ENCODE results near the gene QDPR.

QDPR gene

GRCh38 chr4:17528551-17529165 is 16.8 kb upstream of the QDPR start:
- H4K20me1 ChIP-seq (ENCODE audit: insufficient read depth, low read length): no peaks in the 10 kb centered on the region
- H3K4me3 ChIP-seq (ENCODE audit: low read depth in 1 of 2, low read length in 2 of 2): no peak overlapping the region
- H3K9me3 ChIP-seq (ENCODE audit: insufficient read depth, low read length, severe bottlenecking): no peaks in the 10 kb centered on the region
- no peak overlapping the region for H2AFZ ChIP-seq (ENCODE audit: low read depth, low read length)
- H3K27ac ChIP-seq (ENCODE audit: low read length): no peak overlapping the region
- DNase-seq (no peak), ATAC-seq (ENCODE audit: insufficient read depth, low read depth) (no peak)
- no peaks in the 10 kb centered on the region for H3K4me1 ChIP-seq (ENCODE audit: insufficient read depth, low read length)
- no peaks in the 10 kb centered on the region for H3K36me3 ChIP-seq (ENCODE audit: insufficient read depth, low read length)
- H3K9ac ChIP-seq (ENCODE audit: low read depth, low read length): no peak overlapping the region
- TF ChIP-seq CTCF (IDR thresholded peaks at IDR 0.05; ENCODE audit: borderline replicate concordance, extremely low read depth, low read length, poor library complexity, severe bottlenecking): no peak
- TF ChIP-seq EZH2 (IDR thresholded peaks at IDR 0.05; ENCODE audit: borderline replicate concordance, low read depth, low read length, severe bottlenecking): no peak
- H3K27me3 ChIP-seq (ENCODE audit: insufficient read depth, low read length, poor library complexity): no peaks in the 10 kb centered on the region
- no peaks in the 10 kb centered on the region for H3K79me2 ChIP-seq (ENCODE audit: insufficient read depth, low read length)
- H3K4me2 ChIP-seq (ENCODE audit: insufficient read depth, low read length): no peak overlapping the region

GRCh38 chr4:17526695-17527477 is 15.0 kb upstream of the QDPR start:
- Histone ChIP-seq H3K4me3 (ENCODE audit: low read depth in 1 of 2, low read length in 2 of 2) (no peak overlapping the region), H2AFZ (ENCODE audit: low read depth, low read length) (no peak overlapping the region), H3K79me2 (ENCODE audit: insufficient read depth, low read length) (no peaks in the 10 kb centered on the region), H3K4me1 (ENCODE audit: insufficient read depth, low read length) (no peaks in the 10 kb centered on the region), H3K9me3 (ENCODE audit: insufficient read depth, low read length, severe bottlenecking) (no peaks in the 10 kb centered on the region), H3K36me3 (ENCODE audit: insufficient read depth, low read length) (no peaks in the 10 kb centered on the region), H4K20me1 (ENCODE audit: insufficient read depth, low read length) (no peaks in the 10 kb centered on the region), H3K9ac (ENCODE audit: low read depth, low read length) (no peak overlapping the region), H3K27me3 (ENCODE audit: insufficient read depth, low read length, poor library complexity) (no peaks in the 10 kb centered on the region), H3K4me2 (ENCODE audit: insufficient read depth, low read length) (no peak overlapping the region), H3K27ac (ENCODE audit: low read length) (no peak overlapping the region)
- TF ChIP-seq EZH2 (IDR thresholded peaks at IDR 0.05; ENCODE audit: borderline replicate concordance, low read depth, low read length, severe bottlenecking) (no peak), CTCF (IDR thresholded peaks at IDR 0.05; ENCODE audit: borderline replicate concordance, extremely low read depth, low read length, poor library complexity, severe bottlenecking) (no peak)
- ATAC-seq (ENCODE audit: insufficient read depth, low read depth) (no peak), DNase-seq (no peak)

GRCh38 chr4:17523662-17524061 is 11.8 kb upstream of the QDPR start:
- H3K9ac ChIP-seq (ENCODE audit: low read depth, low read length): no peak overlapping the region
- H4K20me1 ChIP-seq (ENCODE audit: insufficient read depth, low read length): no peaks in the 10 kb centered on the region
- peaks cover 3% of the 10 kb centered on the region for H3K27me3 ChIP-seq (ENCODE audit: insufficient read depth, low read length, poor library complexity)
- H3K9me3 ChIP-seq (ENCODE audit: insufficient read depth, low read length, severe bottlenecking): no peaks in the 10 kb centered on the region
- H3K4me1 ChIP-seq (ENCODE audit: insufficient read depth, low read length): no peaks in the 10 kb centered on the region
- H3K4me3 ChIP-seq (ENCODE audit: low read depth in 1 of 2, low read length in 2 of 2): no peak overlapping the region
- no peak overlapping the region for H2AFZ ChIP-seq (ENCODE audit: low read depth, low read length)
- no peaks in the 10 kb centered on the region for H3K79me2 ChIP-seq (ENCODE audit: insufficient read depth, low read length)
- DNase-seq (no peak), ATAC-seq (ENCODE audit: insufficient read depth, low read depth) (no peak)
- no peak overlapping the region for H3K4me2 ChIP-seq (ENCODE audit: insufficient read depth, low read length)
- H3K27ac ChIP-seq (ENCODE audit: low read length): no peak overlapping the region
- TF ChIP-seq CTCF (IDR thresholded peaks at IDR 0.05; ENCODE audit: borderline replicate concordance, extremely low read depth, low read length, poor library complexity, severe bottlenecking): no peak
- H3K36me3 ChIP-seq (ENCODE audit: insufficient read depth, low read length): no peaks in the 10 kb centered on the region

All from DND-41 (cell line).